Lower leg skin (tissue), 4 donors: ENCODE data around the gene TRAP1. TPM values are rescaled to one million over a fixed set of nuclear protein-coding genes. Genes with fewer than 3 reads are reported as not detected.

Source experiments
- DNase-seq, 2 donors: peaks; one replicate each; pipeline ENCODE4 v3.0.0-alpha.2; 2019; ENCODE audit warnings: low spot score in 2 of 2
- H3K4me3 ChIP-seq: fragments of 200-600 bp; sonication (generic); 2 replicates; pipeline ENCODE4 v1.5.1; 2017; ENCODE audit warnings: mild to moderate bottlenecking, low read depth; ENCODE audit not compliant: poor library complexity, severe bottlenecking
- POLR2A ChIP-seq, 2 donors: fragments of 450-650 bp; IDR thresholded peaks; one replicate each; pipeline ENCODE4 v1.6.1; 2016 to 2017; ENCODE audit warnings: antibody characterized with exemption in 2 of 2, mild to moderate bottlenecking in 1 of 2, moderate library complexity in 1 of 2
- WGBS, 2 donors: methylation state at CpG; one replicate each; pipeline ENCODE4 v1.1.5; 2018; 5-methylcytosine and 5-hydroxymethylcytosine counted together
- intact Hi-C: fragments of 100-400 bp; cut with DNase I; formaldehyde crosslinking; loops from one replicate; pipeline ENCODE4 v1.15.0; 2023; ENCODE audit warnings: low total_unique reads
- total RNA-seq, 4 donors: library from RNA; depleted of rRNA; stranded (reverse); fragments of >200 nt; gene quantifications; one replicate each; pipeline ENCODE4 v1.1.0, GENCODE V29; 2016
- TF ChIP-seq, protein P1 (sequence below), 3 donors: fragments of 450-650 bp; IDR thresholded peaks; one replicate each; pipeline ENCODE4 v1.5.1; 2016; ENCODE audit warnings: antibody characterized with exemption in 3 of 3, mild to moderate bottlenecking in 3 of 3, moderate library complexity in 2 of 3

Gene TRAP1
- total RNA-seq, 4 donors from 2014 or later, result 56.2 to 94.1 (median 67.4) TPM

DNA sequence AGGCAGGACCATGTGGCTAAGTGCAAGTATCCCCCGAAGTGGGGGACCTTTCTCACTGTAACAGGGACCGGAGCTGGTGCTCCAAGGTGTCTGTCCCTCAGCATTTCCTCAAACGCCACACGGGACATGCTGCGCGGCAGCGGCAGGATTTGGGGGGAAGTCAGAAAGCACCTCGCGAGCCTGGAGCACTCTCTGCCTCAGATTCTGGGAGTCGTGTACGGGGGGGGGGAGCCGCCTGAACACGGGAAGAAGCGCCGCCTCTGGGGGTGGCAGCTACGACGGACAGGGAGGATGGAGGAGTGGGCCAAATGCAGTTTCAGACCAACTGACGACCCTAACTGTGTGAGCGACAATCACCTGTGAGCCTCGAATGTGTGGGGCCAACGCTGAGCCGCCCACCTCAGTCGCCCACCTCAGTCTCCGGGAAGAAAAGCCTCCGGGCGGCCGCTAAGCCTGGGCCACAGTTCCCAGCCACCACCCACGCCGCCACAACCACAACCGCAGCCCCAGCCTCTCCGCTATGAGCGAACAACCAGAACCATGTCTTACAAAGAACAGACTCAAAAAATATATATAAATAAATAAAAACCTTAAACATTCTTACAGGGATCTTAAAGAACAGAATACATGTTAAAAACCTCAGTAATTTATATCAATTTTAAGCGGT, 8.8 kb upstream of the TRAP1 start:
- WGBS, 2 donors, result 86 to 93% methylated on average over 32 of the region's 33 CpGs
- intact Hi-C loops, result no loop called here
- TF ChIP-seq, protein P1, sequence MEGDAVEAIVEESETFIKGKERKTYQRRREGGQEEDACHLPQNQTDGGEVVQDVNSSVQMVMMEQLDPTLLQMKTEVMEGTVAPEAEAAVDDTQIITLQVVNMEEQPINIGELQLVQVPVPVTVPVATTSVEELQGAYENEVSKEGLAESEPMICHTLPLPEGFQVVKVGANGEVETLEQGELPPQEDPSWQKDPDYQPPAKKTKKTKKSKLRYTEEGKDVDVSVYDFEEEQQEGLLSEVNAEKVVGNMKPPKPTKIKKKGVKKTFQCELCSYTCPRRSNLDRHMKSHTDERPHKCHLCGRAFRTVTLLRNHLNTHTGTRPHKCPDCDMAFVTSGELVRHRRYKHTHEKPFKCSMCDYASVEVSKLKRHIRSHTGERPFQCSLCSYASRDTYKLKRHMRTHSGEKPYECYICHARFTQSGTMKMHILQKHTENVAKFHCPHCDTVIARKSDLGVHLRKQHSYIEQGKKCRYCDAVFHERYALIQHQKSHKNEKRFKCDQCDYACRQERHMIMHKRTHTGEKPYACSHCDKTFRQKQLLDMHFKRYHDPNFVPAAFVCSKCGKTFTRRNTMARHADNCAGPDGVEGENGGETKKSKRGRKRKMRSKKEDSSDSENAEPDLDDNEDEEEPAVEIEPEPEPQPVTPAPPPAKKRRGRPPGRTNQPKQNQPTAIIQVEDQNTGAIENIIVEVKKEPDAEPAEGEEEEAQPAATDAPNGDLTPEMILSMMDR (IDR thresholded peaks at IDR 0.05), result no peak
- TF ChIP-seq POLR2A (IDR thresholded peaks at IDR 0.05), result no peak
- DNase-seq, result no peak
- no peak overlapping the region for H3K4me3 ChIP-seq

DNA sequence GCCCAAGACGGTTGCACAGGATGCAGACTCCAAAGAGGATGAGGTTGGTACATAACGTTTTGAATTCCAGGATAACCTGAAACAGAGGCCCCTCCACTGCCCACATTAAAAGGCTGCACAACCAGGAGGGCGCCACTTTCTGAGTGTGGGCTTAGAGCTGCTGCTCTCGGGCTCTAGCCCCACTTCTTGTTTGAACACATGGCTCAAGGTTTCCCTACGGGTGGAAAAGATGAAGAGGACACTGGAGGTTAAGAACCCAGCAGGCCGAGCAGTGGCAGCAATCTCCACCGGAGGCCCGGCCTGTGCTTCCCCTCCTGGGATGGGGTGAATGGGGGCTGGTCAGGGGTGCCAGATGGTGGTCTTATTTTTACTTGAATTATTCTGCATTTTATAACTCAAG, 8.0 kb upstream of the TRAP1 start:
- TF ChIP-seq POLR2A (IDR thresholded peaks at IDR 0.05), result no peak
- TF ChIP-seq, protein P1 (IDR thresholded peaks at IDR 0.05), result no peak
- 75% methylated on average over 8 of the region's 8 CpGs for WGBS, 2 donors
- H3K4me3 ChIP-seq, result no peak overlapping the region
- no peak for DNase-seq
- intact Hi-C loops, result no loop called here

DNA sequence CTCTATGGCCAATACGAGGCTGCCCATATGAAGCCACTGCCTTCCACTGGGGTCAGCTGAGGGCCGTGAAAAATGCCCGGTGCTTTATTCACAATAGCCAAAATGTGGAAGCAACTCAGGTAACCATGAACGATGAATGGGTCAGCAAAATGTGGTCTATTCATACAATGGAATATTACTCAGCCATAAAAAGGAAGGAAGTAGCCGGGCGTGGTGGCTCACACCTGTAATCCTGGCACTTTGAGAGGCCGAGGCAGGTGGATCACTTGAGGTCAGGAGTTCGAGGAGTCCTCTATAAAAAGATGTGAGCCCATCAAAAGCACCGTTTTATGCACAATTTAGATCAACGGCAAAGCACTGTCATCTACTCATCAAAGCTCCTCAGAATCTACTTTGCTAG, 5.2 kb upstream of the TRAP1 start:
- intact Hi-C loops, result no loop called here
- 88 to 89% methylated on average over 10 of the region's 10 CpGs for WGBS, 2 donors
- no peak for DNase-seq
- no peak overlapping the region for H3K4me3 ChIP-seq
- TF ChIP-seq, protein P1 (IDR thresholded peaks at IDR 0.05), result no peak
- no peak for TF ChIP-seq POLR2A (IDR thresholded peaks at IDR 0.05)

DNA sequence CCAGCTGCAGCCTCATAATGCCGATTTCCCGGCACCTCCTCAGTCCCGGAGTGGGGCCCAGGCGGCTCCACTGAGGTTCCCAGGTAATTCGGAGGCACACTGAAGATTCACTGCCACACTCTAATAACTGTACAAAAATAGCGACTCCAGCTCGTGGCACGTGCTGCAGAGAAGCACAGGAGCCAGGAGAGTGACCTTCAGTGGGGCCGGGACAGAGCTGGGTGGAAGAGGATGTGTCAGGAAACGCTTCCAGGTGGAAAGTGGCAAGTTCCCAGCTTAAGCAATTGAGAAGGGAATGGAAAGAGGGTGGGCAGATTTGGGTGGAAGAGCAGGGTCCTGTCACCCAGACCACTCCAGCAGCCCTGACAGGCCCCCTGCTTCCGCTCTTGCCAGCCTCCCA, 3.1 kb upstream of the TRAP1 start:
- 80 to 83% methylated on average over 11 of the region's 11 CpGs for whole genome bisulfite sequencing, 2 donors
- no peak for DNase-seq
- TF ChIP-seq, protein P1 (IDR thresholded peaks at IDR 0.05), result no peak
- TF ChIP-seq POLR2A (IDR thresholded peaks at IDR 0.05), result no peak
- intact Hi-C loops, result no loop called here
- H3K4me3 ChIP-seq, result no peak overlapping the region

DNA sequence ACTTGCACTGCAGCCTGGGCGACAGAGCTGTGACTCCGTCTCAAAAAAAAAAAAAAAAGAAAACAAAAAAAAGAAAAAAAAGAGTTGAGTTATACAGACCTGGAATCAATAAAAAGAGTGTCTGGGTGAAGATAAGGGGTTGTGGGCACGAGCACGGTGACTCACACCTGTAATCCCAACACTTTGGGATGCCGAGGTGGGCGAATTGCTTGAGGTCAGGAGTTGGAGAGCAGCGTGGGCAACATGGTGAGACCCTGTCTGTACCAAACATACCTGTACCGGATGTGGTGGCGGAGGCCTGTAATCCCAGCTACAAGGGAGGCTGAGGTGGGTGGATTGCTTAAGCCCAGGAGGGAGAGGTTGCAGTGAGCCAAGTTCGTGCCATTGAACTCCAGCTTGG, 1.3 kb upstream of the TRAP1 start:
- intact Hi-C loops, result no loop called here
- WGBS, 2 donors, result 94% methylated on average over 10 of the region's 10 CpGs
- H3K4me3 ChIP-seq, result no peak overlapping the region
- no peak for DNase-seq
- no peak for TF ChIP-seq POLR2A (IDR thresholded peaks at IDR 0.05)
- TF ChIP-seq, protein P1 (IDR thresholded peaks at IDR 0.05), result no peak

DNA sequence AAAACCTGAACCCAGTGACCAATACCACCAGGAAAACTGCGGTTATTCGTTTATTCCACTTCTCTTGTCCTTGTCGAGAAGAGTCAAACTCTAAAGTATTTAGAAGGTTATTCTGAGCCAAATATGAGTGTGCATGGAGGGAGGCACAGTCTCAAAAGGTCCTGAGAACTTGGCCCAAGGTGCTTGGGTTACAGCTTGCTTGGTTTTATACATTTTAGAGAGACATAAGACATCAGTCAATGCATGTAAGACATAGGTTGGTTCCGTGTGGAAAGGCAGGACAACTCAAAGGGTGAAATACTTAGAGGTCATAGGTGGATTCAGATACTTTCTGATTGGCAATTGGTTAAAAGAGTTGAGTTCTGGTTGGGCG, 681 bp upstream of the TRAP1 start:
- 25 to 28% methylated on average over 5 of the region's 5 CpGs for WGBS, 2 donors
- H3K4me3 ChIP-seq, result peak overlapping the region; percentile 94
- intact Hi-C loops, result no loop called here
- no peak for TF ChIP-seq POLR2A (IDR thresholded peaks at IDR 0.05)
- TF ChIP-seq, protein P1 (IDR thresholded peaks at IDR 0.05), result no peak
- no peak for DNase-seq
